Mammary epithelial cell (primary cell): ENCODE data around the gene RNF125.

Experiments
- CTCF ChIP-seq, 2 donors: IDR thresholded peaks in 1 of 2; conservative IDR thresholded peaks in 1 of 2; 2 replicates each; pipeline ENCODE4 v1.5.1; 2011 to 2012; ENCODE audit warnings: inconsistent platforms in 2 of 2, low read length in 2 of 2, mild to moderate bottlenecking in 2 of 2, control low read depth in 1 of 2, low read depth in 1 of 2; ENCODE audit not compliant: insufficient read depth in 1 of 2; ENCODE audit errors: extremely low read depth in 1 of 2
- EZH2 ChIP-seq: IDR thresholded peaks from 2 replicates; pipeline ENCODE4 v1.6.1; 2012; ENCODE audit warnings: low read length, inconsistent platforms, borderline replicate concordance

- TF ChIP-seq CTCF (conservative IDR thresholded peaks at IDR 0.05 in 1 of 2, IDR thresholded peaks at IDR 0.05 in 1 of 2; ENCODE audit: extremely low read depth in 1 of 2, insufficient read depth in 1 of 2, low read depth in 1 of 2, low read length in 2 of 2) (no peak), EZH2 (no peak)
Observed at GRCh38 chr18:31973929-31974546, 44.6 kb upstream of the RNF125 start.
